ENCODE data around the gene CBARP.

CBARP gene

GRCh38 chr19:1233115-1233667 is 4.6 kb downstream of the CBARP start:
- Histone ChIP-seq H3K4me1 (ENCODE audit: insufficient read depth, poor library complexity, severe bottlenecking) (peaks cover 8% of the 10 kb centered on the region), H3K4me3 (ENCODE audit: severe bottlenecking) (no peak overlapping the region), H3K36me3 (ENCODE audit: low read depth) (peaks cover 17% of the 10 kb centered on the region), H3K27ac (ENCODE audit: poor library complexity, severe bottlenecking) (peak overlapping the region; percentile 45), H3K27me3 (ENCODE audit: insufficient read depth, poor library complexity, severe bottlenecking) (no peaks in the 10 kb centered on the region), H3K9me3 (ENCODE audit: severe bottlenecking) (no peaks in the 10 kb centered on the region)
- TF ChIP-seq CTCF (IDR thresholded peaks at IDR 0.05; ENCODE audit: poor library complexity, severe bottlenecking): no peak
- no peak for DNase-seq (ENCODE audit: low spot score)
- no peak for ATAC-seq (ENCODE audit: low read depth)

GRCh38 chr19:1232652-1233072 is 5.1 kb downstream of the CBARP start:
- Histone ChIP-seq H3K27ac (ENCODE audit: poor library complexity, severe bottlenecking) (peak overlapping the region; percentile 45), H3K4me1 (ENCODE audit: insufficient read depth, poor library complexity, severe bottlenecking) (peaks cover 8% of the 10 kb centered on the region), H3K36me3 (ENCODE audit: low read depth) (peaks cover 19% of the 10 kb centered on the region), H3K27me3 (ENCODE audit: insufficient read depth, poor library complexity, severe bottlenecking) (no peaks in the 10 kb centered on the region), H3K4me3 (ENCODE audit: severe bottlenecking) (no peak overlapping the region), H3K9me3 (ENCODE audit: severe bottlenecking) (no peaks in the 10 kb centered on the region)
- ATAC-seq (ENCODE audit: low read depth) (peak; percentile 13), DNase-seq (ENCODE audit: low spot score) (no peak)
- TF ChIP-seq CTCF (IDR thresholded peaks at IDR 0.05; ENCODE audit: poor library complexity, severe bottlenecking): no peak

- DNase-seq (ENCODE audit: low spot score) (no peak), ATAC-seq (ENCODE audit: low read depth) (peak; percentile 30; the same call in 2 of the 3 replicates)
- H3K27me3 ChIP-seq (ENCODE audit: insufficient read depth, poor library complexity, severe bottlenecking): no peaks in the 10 kb centered on the region
Observed at GRCh38 chr19:1231729-1232637, 5.8 kb downstream of the CBARP start.

DNA sequence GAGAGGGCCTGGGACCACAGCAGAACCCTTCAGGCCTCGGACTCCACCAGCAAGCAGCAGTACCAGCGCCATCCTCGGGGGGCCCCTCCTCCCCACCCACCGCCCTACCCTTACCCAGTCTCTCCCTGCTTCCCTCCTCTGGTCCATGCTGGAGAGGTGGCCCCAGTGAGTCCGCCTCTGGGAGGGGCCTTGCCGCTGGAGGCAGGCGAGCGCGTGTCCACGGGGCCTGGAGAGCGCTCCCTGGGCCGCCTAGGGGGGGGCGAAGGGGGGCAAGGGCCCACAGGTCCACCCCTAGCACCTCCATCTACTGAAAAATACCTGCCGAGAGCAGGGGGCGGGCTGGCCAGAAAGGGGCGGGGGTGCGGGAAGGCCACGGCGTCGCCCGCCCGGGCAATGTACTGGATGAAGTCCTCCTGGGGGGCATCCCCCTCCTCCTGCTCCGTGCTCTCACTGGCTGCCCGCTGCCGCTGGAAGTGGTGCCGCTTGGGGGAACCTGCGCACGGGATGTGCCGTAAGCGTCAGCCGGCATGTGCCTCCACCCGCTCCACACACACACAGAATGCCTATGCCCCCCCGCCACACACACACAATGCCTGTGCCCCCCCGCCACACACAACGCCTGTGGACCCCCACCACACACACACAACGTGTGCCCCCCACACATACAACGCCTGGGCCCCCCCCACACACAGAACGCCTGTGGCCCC is 6.9 kb downstream of the CBARP start:
- no peak overlapping the region for H3K27ac ChIP-seq (ENCODE audit: poor library complexity, severe bottlenecking)
- peaks cover 25% of the 10 kb centered on the region for H3K36me3 ChIP-seq (ENCODE audit: low read depth)
- H3K4me3 ChIP-seq (ENCODE audit: severe bottlenecking): no peak overlapping the region
- no peak for TF ChIP-seq CTCF (IDR thresholded peaks at IDR 0.05; ENCODE audit: poor library complexity, severe bottlenecking)
- H3K4me1 ChIP-seq (ENCODE audit: insufficient read depth, poor library complexity, severe bottlenecking): peaks cover 8% of the 10 kb centered on the region
- ATAC-seq (ENCODE audit: low read depth) (no peak), DNase-seq (ENCODE audit: low spot score) (no peak)
- no peaks in the 10 kb centered on the region for H3K9me3 ChIP-seq (ENCODE audit: severe bottlenecking)
- no peaks in the 10 kb centered on the region for H3K27me3 ChIP-seq (ENCODE audit: insufficient read depth, poor library complexity, severe bottlenecking)

More at GRCh38 chr19:1231729-1232637, 5.8 kb downstream of the CBARP start:
- Histone ChIP-seq H3K4me3 (ENCODE audit: severe bottlenecking) (no peak overlapping the region), H3K27ac (ENCODE audit: poor library complexity, severe bottlenecking) (peak overlapping the region; percentile 45), H3K9me3 (ENCODE audit: severe bottlenecking) (no peaks in the 10 kb centered on the region), H3K36me3 (ENCODE audit: low read depth) (peaks cover 19% of the 10 kb centered on the region), H3K4me1 (ENCODE audit: insufficient read depth, poor library complexity, severe bottlenecking) (peaks cover 8% of the 10 kb centered on the region)
- TF ChIP-seq CTCF (IDR thresholded peaks at IDR 0.05; ENCODE audit: poor library complexity, severe bottlenecking): no peak
